Measurements from ENCODE around the gene ADGRB3.

The ADGRB3 gene

DNA sequence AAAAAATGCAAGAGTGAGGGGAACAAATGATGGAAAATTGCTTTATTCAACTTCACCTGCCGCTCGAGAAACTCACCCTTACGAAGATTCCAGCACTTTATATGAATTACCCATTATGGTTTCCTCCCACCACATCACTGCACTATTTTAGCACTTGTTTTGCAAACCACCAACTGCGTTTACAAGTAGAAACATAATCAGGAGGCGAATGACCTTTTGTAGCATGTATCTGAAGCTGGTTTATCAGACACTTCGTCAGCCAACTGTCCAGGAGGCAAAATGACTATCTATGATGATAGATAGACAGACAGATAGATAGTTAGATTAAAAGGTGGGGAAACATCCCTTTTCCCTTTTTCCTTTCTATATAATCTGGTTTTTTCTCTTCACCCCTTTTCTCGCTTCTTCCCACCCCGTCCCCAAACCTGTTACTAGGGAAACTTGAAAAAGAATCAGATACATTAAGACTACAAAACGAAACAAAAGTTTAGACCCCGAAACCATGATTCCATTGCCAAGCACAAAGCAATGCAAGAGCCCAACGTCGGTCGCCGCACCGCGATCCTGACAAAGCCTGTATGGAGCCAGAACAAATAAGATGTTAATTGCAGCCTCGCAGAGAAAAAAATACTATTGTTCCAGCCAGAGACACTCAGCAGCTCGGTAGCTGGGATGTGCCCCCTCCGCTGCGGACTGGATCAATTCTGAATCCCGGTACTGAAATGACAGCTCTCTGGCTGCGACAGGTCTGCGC lies 933 bp upstream of the ADGRB3 start:
- H3K4me3 ChIP-seq = peak overlapping the region; percentile 94
- H3K27ac ChIP-seq = peak overlapping the region; percentile 34; the same call in 1 of the 2 replicates
- no peak for TF ChIP-seq FOXP2 (optimal IDR thresholded peaks at IDR 0.05; ENCODE audit: control extremely low read depth, extremely low read length, insufficient read depth)
- TF ChIP-seq EZH2 (IDR thresholded peaks at IDR 0.05) = no peak
- no peak for TF ChIP-seq POLR2AphosphoS5 (IDR thresholded peaks at IDR 0.05; ENCODE audit: borderline replicate concordance, low read depth, low read length)
- peak overlapping the region; percentile 53 for H3K9ac ChIP-seq (ENCODE audit: insufficient read length)
- DNase-seq (ENCODE audit: low read depth, low spot score) = no peak
- H3K9me3 ChIP-seq (ENCODE audit: low read depth, low read length) = no peaks in the 10 kb centered on the region
- H3K36me3 ChIP-seq (ENCODE audit: insufficient read depth, low read length) = no peaks in the 10 kb centered on the region

DNA sequence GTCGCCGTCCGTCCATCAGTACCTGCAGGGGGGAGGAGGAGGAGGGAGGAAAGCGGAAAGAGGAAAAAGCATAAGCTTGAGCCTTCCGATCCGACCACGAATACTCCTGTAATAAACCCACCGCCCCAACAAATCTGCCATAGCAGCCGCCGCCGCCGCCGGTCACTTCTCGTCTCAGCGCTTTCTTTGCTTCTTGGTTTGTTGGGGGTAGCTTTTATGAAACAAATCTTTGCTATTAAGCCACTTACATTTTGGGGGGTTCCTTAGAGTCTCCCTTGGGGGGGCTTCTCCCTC lies 277 bp downstream of the ADGRB3 start:
- Histone ChIP-seq H3K4me3 (peak overlapping the region; percentile 94), H3K9me3 (ENCODE audit: low read depth, low read length) (no peaks in the 10 kb centered on the region), H3K9ac (ENCODE audit: insufficient read length) (peak overlapping the region; percentile 83), H3K36me3 (ENCODE audit: insufficient read depth, low read length) (no peaks in the 10 kb centered on the region), H3K27ac (peak overlapping the region; percentile 53; the same call in 1 of the 2 replicates)
- TF ChIP-seq EZH2 (IDR thresholded peaks at IDR 0.05) (no peak), POLR2AphosphoS5 (IDR thresholded peaks at IDR 0.05; ENCODE audit: borderline replicate concordance, low read depth, low read length) (peak; percentile 56; the same call in 1 of the 2 replicates)
- no peak for DNase-seq (ENCODE audit: low read depth, low spot score)

GRCh38 chr6:68635706-68636513 lies 828 bp downstream of the ADGRB3 start:
- Histone ChIP-seq H3K27ac (0 out of 2 replicates have a peak overlapping the region, but pooled peaks have one; percentile 1), H3K36me3 (ENCODE audit: insufficient read depth, low read length) (no peaks in the 10 kb centered on the region), H3K9me3 (ENCODE audit: low read depth, low read length) (no peaks in the 10 kb centered on the region), H3K9ac (ENCODE audit: insufficient read length) (peak overlapping the region; percentile 83), H3K4me3 (peak overlapping the region; percentile 94)
- DNase-seq (ENCODE audit: low read depth, low spot score) = no peak
- no peak for TF ChIP-seq EZH2 (IDR thresholded peaks at IDR 0.05)
- no peak for TF ChIP-seq POLR2AphosphoS5 (IDR thresholded peaks at IDR 0.05; ENCODE audit: borderline replicate concordance, low read depth, low read length)
- TF ChIP-seq FOXP2 (optimal IDR thresholded peaks at IDR 0.05; ENCODE audit: control extremely low read depth, extremely low read length, insufficient read depth) = no peak

- peak overlapping the region; percentile 63 for H3K9ac ChIP-seq (ENCODE audit: insufficient read length)
These were observed 1.6 kb downstream of the ADGRB3 start for GRCh38 chr6:68636666-68637065.

GRCh38 chr6:68637071-68637470 lies 2.0 kb downstream of the ADGRB3 start:
- Histone ChIP-seq H3K4me3 (peak overlapping the region; percentile 94), H3K27ac (peak overlapping the region; percentile 80), H3K9ac (ENCODE audit: insufficient read length) (peak overlapping the region; percentile 63), H3K36me3 (ENCODE audit: insufficient read depth, low read length) (no peaks in the 10 kb centered on the region), H3K9me3 (ENCODE audit: low read depth, low read length) (no peaks in the 10 kb centered on the region)
- DNase-seq (ENCODE audit: low read depth, low spot score) = no peak
- TF ChIP-seq EZH2 (IDR thresholded peaks at IDR 0.05) = no peak
- no peak for TF ChIP-seq FOXP2 (optimal IDR thresholded peaks at IDR 0.05; ENCODE audit: control extremely low read depth, extremely low read length, insufficient read depth)
- TF ChIP-seq POLR2AphosphoS5 (IDR thresholded peaks at IDR 0.05; ENCODE audit: borderline replicate concordance, low read depth, low read length) = no peak

More at GRCh38 chr6:68636666-68637065, 1.6 kb downstream of the ADGRB3 start:
- Histone ChIP-seq H3K36me3 (ENCODE audit: insufficient read depth, low read length) (no peaks in the 10 kb centered on the region), H3K27ac (peak overlapping the region; percentile 80), H3K9me3 (ENCODE audit: low read depth, low read length) (no peaks in the 10 kb centered on the region), H3K4me3 (peak overlapping the region; percentile 94)
- no peak for DNase-seq (ENCODE audit: low read depth, low spot score)
- no peak for TF ChIP-seq FOXP2 (optimal IDR thresholded peaks at IDR 0.05; ENCODE audit: control extremely low read depth, extremely low read length, insufficient read depth)
- TF ChIP-seq EZH2 (IDR thresholded peaks at IDR 0.05) = no peak
- TF ChIP-seq POLR2AphosphoS5 (IDR thresholded peaks at IDR 0.05; ENCODE audit: borderline replicate concordance, low read depth, low read length) = no peak

- no peak for TF ChIP-seq EZH2 (IDR thresholded peaks at IDR 0.05)
- TF ChIP-seq POLR2AphosphoS5 (IDR thresholded peaks at IDR 0.05; ENCODE audit: borderline replicate concordance, low read depth, low read length) = no peak
- TF ChIP-seq FOXP2 (optimal IDR thresholded peaks at IDR 0.05; ENCODE audit: control extremely low read depth, extremely low read length, insufficient read depth) = no peak
- no peak for DNase-seq (ENCODE audit: low read depth, low spot score)
- Histone ChIP-seq H3K9me3 (ENCODE audit: low read depth, low read length) (no peaks in the 10 kb centered on the region), H3K4me3 (peak overlapping the region; percentile 94), H3K27ac (peak overlapping the region; percentile 80), H3K9ac (ENCODE audit: insufficient read length) (peak overlapping the region; percentile 63), H3K36me3 (ENCODE audit: insufficient read depth, low read length) (no peaks in the 10 kb centered on the region)
These were observed 2.7 kb downstream of the ADGRB3 start for GRCh38 chr6:68637782-68638181.

DNA sequence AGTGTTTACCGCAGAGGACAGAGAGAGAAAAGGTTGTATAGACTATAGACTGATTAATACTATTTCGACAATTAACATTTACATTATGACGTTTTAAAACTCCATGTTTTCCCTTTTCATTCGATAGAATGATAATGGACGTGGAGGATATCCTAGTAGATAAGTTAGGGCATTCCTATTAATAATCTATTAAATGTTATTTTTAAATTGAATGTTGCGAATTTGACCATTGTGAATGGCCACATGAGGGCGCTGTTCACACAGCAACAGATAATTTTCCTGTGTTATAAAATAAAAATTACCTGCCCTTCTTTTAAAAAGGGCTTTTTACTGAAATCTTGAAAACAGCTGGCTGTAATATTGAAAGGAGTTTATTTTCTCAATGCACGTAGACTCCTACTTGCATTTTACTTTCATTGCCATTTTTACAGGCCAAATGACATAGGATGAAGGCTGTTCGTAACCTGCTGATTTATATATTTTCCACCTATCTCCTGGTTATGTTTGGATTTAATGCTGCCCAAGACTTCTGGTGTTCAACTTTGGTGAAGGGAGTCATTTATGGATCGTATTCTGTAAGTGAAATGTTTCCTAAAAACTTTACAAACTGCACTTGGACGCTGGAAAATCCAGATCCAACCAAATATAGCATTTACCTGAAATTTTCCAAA lies 3.3 kb downstream of the ADGRB3 start:
- Histone ChIP-seq H3K27ac (0 out of 2 replicates have a peak overlapping the region, but pooled peaks have one; percentile 27), H3K9me3 (ENCODE audit: low read depth, low read length) (no peaks in the 10 kb centered on the region), H3K4me3 (peak overlapping the region; percentile 94), H3K9ac (ENCODE audit: insufficient read length) (peak overlapping the region; percentile 19), H3K36me3 (ENCODE audit: insufficient read depth, low read length) (no peaks in the 10 kb centered on the region)
- TF ChIP-seq FOXP2 (optimal IDR thresholded peaks at IDR 0.05; ENCODE audit: control extremely low read depth, extremely low read length, insufficient read depth) = no peak
- DNase-seq (ENCODE audit: low read depth, low spot score) = no peak

DNA sequence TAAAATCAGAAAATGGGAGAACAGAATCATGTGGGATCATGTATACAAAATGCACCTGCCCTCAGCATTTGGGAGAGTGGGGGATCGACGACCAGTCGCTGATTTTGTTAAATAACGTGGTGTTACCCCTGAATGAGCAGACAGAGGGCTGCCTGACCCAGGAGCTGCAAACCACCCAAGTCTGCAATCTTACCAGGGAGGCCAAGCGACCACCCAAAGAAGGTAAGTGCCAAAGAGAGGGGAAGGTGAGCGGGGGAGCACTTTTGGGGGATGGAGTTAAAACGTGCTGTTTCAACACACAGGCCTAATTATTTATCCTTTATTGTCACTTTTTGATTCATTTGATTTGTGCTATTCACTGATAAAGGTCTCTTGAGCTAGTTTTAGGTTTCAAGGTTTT lies 4.1 kb downstream of the ADGRB3 start:
- H3K9ac ChIP-seq (ENCODE audit: insufficient read length) = no peak overlapping the region
- TF ChIP-seq POLR2AphosphoS5 (IDR thresholded peaks at IDR 0.05; ENCODE audit: borderline replicate concordance, low read depth, low read length) = no peak
- TF ChIP-seq EZH2 (IDR thresholded peaks at IDR 0.05) = no peak
- no peak for TF ChIP-seq FOXP2 (optimal IDR thresholded peaks at IDR 0.05; ENCODE audit: control extremely low read depth, extremely low read length, insufficient read depth)
- peak overlapping the region; percentile 78 for H3K4me3 ChIP-seq
- no peak for DNase-seq (ENCODE audit: low read depth, low spot score)
- no peaks in the 10 kb centered on the region for H3K9me3 ChIP-seq (ENCODE audit: low read depth, low read length)
- H3K36me3 ChIP-seq (ENCODE audit: insufficient read depth, low read length) = no peaks in the 10 kb centered on the region
- H3K27ac ChIP-seq = no peak overlapping the region

Data from SK-N-MC (cell line).